HG03354 (cell line): ENCODE measurements around the gene ACTL8.

Experiments
- ATAC-seq: cut with Tn5 transposase; IDR thresholded peaks from one replicate; pipeline ENCODE4 v1.9.1; 2021; ENCODE audit warnings: mild to moderate bottlenecking; ENCODE audit not compliant: unreplicated experiment, poor library complexity, severe bottlenecking

Gene ACTL8

DNA sequence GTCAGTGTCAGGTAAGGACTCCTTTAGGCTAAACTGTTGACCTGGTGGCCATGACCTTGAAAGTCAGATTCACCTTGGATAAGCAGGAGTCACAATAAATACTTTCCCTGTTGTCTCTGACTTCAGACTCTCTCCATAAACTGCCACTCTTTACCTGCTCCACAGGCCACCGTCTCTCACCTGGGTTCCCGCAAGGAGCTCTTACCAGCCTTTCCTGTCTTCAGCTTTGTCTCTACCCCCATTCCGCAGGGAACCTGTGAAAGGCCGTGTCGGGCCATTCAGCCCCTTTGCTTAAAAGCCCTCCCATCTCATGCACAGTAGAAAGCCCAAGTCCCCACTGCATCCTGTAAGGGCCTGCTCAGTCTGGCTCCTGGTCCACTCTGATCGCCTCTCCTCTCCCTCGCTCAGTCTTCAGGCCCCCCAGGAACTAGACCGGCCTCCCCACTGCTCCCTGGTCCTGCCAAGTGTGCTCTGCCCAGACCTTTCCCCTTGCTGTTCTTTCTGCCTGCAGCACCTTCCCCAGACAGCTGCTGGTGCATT is 79.5 kb downstream of the ACTL8 start:
- no peak for ATAC-seq

DNA sequence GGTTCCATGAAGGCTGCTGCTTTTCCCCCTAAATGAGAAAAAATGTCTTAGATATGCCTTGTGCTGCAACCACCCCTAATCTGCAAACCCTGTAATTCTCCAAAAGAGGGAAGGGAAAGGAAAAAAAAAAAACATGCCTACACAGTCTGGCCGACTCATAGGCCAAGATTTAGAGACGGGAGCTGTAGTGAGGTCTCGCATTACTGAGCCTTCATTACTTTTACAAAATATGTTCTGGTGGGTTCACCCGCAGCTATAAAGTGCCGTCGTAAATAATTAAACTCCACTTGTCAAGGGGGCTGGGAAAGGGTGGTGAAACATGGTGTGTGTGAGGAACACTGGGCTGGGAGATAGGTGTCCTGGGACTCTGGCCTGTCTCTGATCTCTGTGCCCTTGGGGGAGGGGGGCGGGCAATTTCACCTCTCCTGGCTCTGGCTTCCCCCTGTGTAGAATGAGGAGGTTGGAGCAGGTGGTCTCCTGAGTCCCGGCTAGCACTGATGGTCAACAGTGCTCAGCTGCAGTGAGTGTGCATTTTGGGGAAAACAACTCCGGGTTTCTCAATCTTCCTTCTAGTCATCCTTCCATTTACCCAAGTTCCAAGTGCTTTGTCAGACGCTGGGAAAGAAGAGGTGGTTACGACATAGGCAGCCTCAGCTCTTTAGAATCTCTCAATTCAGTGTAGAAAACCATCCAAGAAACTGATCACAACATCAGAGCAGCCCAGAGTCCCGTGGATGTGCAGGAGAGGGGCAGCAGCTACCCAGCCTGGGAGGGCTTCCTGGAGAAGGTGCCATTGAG is 82.3 kb downstream of the ACTL8 start:
- ATAC-seq: no peak

DNA sequence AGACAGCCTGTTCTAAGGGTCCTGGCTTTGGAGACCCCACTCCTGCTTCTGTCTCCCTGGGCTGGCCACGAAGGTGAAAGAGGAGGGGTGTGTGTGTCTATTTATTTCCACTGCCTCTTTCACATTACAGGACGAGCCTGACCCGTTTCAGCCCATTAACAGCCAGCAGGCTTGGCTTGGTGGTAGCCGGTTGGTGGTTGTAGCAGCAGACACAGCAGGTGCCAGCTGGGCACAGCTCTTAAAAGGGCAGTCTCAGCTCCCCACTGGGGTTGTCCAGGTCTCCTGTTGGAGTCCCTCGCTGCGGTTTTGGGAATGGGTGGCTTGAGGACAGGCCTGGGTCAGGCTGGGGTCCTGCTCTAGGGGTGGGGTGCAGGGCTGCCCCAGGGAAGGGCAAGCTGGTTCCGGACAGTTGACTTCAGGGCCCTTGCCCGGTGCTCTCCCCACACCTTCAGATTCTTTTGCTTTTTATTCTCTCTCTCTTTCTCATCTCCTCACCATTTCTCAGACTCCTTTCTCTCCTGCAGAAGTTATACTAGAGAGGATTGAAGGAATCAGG is 84.6 kb downstream of the ACTL8 start:
- no peak for ATAC-seq

DNA sequence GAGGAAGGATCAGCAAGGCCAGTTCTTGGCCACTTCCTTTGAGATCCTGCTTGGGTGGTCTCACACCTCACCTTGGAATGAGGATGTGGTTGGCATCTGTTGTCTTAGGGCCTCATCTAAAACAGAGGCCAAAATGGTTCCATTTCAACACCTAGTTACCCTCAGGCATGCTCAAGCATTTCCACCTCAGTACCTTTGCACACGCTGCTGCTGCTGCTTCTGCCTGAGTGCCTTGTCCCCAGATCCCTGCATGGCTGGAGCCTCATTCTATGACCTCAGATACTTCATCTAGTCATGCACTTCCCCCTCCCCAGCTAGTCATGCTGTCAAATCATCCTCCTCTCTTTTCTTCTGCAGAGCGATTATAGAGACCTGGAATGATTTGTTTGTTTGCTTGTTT is 86.8 kb downstream of the ACTL8 start:
- no peak for ATAC-seq

DNA sequence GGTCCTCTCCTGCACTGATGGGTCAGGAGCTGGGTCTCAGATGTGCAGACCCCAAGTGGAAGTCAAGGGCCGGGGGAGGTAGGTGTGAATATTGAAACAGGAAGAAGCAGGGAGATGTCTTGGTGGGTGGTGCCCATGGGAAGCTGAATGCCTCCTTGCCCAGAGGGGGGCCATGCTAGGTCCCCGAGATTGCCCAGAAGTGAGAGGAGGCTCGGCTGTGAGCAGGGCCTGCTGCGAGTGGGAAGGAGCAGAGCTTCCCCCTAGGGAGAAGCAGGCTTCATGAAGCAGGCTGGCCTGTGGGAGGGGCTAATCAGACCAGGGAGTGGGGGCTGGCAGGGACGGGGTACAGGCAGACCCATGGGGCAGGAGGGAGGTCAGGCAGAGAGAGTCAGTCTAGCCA is 87.6 kb downstream of the ACTL8 start:
- no peak for ATAC-seq

DNA sequence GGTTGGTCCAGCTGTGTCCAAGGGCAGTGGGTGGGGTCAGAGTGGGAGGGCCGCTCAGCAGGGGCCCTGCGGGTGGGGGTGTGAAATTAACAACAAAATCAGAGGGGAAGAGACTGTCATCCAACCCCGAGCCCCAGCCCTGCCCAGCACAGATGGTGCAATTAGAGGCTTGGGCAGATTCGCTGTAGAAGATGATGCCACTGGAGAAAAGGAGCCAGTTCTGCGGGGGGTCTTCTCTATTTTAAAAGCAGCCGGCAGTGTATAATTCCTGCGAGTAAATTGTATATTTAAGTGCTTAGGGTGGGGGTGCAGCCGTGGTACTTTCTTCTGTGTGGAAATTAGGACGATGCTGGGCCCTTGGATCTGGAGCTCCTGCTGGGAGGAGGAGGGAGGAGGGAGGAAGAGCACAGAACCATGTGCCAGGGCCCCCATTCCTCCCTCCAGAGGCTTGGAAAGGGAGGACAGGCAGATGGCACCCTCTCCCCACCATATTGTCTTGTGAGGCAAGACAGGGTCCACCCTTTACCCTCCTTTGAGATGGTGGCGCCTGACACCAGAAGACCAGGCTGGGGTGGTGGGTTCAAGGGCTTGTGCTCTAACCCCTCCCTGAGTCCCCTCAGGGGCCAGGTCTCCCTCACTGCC is 89.2 kb downstream of the ACTL8 start:
- no peak for ATAC-seq

DNA sequence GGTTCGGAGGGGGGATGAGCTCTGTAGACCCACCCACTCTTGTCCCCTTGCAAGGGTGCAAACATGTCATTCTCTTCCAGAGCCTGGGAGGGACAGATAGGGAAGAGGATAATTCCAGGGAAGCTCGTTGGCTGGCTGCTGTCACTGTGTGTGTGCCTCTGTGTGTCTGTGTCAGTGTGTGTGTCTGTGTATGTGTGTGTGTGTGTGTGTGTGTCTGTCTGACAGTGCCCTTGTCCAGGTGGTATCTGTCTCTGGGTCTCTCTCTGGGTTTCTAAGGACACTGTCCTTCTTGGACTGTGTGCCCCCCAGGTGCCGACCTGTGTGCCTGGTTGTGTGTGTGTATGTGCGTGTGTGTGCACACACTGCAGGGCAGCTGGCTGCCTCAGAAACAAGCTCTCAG is 90.5 kb downstream of the ACTL8 start:
- ATAC-seq: no peak

DNA sequence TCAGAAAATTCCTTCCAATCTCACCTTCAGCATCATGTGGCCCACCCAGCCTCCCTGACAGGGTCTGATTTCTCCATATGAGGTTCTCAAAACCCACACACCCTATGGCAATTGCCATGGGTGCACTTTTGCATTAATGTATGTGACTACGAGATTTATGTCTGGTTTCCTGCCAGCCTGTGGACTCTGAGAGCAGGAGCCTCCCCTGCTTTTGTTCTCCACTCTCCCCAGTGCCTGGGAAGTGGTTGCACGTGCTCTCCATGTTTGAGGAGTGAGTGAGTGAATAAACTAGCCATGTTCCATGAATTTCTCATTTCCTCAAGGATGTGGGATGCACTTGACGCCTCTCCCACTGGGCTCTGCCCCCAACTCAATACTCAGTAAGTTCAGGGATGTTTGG is 91.2 kb downstream of the ACTL8 start:
- ATAC-seq: no peak

DNA sequence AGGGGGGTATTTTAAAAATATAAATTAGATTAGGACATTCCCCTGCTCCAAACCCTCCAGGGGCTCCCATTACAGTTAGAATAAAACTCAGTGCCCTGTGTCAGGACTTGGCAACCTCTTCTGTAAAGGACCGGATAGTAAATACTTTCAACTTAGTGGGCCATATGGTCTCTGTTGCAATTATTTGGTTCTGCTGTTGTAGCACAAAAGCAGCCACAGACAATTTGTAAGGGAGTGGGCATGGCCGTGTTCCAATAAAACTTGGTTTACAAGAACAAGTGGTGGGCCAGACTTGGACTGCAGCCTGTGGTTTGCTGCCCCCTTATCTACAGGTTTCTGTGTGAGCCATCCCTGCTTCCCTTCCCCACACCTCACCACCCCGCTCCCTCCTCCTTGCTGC is 92.0 kb downstream of the ACTL8 start:
- ATAC-seq: no peak

DNA sequence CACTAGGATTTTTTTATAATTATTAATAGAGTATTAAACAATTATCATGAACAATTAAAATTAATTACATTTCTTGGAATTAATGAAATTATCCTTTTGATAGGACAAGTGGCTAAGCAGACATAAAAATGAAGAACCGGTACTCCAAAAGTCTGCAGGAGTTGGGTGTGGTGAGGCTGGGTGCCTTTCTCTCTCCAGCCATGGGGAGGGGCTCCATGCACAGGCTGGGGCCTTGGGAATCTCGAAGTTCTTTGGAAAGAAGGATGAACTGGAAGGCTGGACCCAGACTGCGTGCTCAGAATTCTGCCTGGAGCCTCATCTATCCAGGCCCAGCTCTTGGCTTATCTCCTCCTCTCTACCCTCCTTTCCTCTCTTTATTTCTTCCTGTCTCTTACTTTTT is 94.1 kb downstream of the ACTL8 start:
- no peak for ATAC-seq

DNA sequence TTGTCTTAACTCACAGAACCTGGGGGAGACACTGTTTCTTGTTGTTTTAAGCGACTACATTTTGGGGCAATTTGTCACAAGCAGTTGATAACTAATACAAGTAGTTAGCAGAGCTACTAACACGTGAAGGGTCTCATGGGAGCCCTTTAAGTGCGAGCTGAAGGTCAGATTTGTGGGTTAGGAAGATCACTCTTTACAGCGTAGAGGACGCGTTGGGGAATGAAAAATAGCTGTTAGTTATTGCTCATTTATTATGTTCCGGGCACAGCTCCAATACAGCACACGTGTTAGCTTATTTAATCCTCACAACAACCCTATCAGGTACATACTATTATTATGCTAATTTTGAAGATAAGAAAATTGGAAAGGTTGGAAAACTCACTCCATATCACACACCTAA is 95.9 kb downstream of the ACTL8 start:
- no peak for ATAC-seq

DNA sequence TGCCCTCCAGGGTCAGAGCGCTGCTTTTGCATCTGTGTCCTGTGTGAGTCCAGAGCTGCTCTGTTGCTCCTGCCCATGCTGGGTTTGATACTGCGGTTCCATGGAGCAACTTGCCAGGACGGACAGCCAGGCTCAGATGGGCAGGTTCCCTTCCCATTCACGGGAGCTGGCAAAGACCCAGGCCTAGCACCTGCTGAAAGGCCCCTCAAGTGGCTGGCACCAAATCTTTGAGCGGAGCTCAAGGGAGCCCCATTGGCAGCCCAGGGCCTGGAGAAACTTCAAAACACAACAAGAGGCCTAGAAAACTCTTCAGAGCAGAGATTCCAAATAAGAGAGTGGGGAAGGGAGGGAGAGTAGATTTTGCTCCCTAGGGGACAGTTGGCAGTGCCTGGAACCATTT is 97.2 kb downstream of the ACTL8 start:
- ATAC-seq: no peak

DNA sequence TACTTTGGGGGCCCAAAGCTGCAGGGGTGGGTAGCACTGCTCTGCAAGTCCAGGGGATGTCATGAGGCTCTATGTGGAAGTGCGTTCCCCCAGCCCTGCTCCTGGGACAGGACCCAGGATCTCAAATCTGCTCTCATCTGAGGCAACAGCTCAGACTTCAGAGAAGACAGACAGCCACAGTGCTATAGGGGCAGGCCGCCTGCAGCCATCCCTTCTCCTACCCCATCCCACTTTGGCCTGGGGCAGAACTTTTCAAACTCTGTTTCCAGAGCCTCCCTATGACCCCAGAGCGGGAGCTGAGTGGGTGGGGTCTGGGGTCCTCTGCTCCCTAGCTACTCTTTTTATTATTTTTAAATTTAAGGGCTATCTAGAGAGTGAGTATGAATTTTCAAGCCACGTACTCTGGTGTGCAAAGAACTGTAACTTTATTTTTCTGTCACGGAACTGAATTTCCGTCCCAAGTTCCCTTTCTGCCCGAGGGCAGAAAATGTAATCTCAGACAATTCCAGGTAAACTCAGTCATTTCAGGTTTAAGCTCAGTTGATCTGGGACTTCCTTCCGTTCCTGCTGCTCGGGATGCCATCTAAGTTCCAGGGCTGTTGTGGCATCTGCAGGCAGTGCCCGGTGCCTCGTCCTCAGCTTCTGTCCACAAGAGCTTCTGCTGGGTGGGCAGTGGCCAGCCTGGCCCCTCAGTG is 98.3 kb downstream of the ACTL8 start:
- no peak for ATAC-seq

DNA sequence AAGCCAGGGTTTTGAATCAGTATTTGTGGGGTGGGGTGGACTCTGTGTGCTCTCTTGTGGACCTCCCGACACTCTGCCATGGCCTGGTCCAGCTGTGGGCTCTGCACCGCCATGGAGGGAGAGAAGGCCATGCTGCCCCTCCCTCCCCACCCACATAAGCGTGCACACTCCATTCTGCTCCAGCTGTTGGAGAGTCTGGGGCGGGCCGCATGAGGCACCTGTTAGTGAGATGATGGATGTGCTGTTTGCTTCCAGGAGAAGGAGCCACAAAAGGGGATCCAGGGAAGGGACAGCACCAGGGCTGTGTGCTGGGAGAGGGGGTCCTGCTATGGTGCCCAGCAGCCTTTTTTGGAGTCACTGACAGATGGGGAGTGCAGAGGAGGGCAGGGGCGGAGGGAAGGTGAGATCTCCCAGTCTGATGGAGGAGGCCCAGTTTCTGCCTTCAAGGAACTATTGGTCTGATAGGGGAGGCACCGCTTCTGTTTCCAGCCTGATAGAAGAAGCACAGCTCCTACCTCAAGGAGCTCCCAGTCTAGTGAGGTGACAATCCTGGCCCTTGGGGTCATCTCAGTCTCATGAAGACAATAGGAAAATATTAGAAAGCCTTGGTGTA is 101.5 kb downstream of the ACTL8 start:
- no peak for ATAC-seq

DNA sequence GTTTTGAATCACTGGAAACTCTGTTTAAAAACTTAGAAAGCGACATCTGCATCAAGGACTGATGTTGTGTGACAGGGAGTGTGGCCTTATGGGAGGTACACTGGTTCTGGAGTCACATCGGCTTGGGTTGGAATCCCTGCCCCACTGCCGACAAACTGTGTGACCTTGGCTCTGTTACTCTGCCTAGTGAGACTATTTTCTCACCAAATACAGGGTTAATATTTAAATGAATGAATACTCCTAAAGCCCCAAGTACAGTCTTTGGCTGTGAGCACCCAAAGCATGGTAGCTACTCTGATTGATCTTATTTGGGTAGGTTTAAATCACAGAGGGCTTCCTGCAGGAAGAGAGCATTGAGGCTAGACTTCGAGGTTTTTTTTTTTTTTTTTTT is 102.0 kb downstream of the ACTL8 start:
- no peak for ATAC-seq

DNA sequence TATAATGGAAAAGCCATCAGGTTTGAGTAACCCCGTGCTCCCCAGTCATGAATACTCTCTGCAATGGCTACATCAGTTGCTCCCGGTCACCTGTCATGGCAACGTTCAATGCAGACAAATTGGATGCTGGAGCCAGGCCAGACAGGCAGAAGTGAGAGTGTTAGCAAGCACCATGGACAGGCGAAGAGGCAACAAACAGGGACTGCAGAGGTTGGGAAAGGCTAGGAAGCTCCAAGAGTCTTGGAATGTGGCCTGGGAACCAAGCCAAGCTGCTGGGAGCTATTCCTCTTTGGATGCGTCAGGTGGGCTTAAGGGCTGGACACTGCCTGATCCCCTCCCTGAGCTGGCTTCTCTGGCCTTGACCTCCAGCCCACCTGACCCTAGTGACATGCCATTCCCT is 102.9 kb downstream of the ACTL8 start:
- no peak for ATAC-seq

DNA sequence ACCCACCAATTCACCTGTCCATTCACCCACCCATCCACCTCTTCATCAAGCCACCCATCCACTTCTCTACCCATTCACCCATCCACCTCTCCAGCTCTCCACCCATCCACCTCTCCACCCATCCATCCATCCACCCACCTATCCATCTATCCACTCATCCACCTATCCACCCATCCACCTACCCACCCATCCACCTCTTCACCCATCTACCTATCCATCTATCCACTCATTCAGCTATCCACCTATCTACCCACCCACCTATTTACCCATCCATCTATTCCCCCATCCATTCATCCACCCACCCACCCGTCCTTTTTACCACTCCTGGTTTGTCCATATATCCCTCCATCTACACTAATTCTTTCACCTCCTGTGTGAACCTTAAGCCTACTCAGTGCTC is 105.7 kb downstream of the ACTL8 start:
- ATAC-seq: no peak

DNA sequence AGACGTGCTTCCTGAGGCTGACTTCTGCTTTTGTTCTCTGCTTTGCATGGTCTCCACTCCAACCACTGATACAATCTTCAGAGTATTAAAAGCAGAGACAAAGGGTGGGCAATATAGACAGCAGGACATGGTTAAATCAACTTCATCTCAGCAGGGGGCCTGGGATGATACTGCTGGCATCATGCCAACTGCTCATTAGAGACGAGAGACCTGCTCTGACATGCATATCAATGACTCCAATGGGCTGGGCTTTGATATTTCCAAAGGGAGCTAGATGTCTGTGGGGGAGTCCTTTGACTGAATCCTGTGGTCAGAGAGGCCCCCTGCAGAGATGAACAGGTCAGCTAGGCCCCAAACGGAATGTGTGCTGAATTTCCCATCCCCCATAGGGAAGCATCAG is 106.6 kb downstream of the ACTL8 start:
- ATAC-seq: no peak

DNA sequence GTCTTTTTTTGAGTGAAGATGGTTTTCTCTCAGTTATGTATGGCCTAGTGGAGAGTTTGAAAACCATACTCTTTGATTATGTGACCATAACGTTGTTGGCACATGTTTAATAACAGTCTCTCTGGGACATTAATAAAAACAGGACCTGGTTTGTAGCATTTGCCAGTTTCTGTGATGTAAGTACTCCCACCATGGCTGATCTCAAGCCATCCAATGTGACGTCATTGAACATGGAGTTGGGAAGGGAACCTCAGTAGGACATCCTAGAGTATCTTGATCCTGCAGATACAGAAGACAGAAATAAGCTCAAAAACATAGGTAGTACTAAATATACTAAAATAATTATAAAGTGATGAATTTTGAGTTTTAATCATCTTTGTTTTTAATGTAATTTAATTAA is 107.0 kb downstream of the ACTL8 start:
- no peak for ATAC-seq
